H1 (cell line): Measurements from ENCODE around the gene LGALS12. TPM values are rescaled to one million over a fixed set of nuclear protein-coding genes. Genes with fewer than 3 reads are reported as not detected.

Experiments used
- ATF3 ChIP-seq: IDR thresholded peaks from 2 replicates; pipeline ENCODE4 v1.6.1; 2011; ENCODE audit warnings: low read depth, mild to moderate bottlenecking, low read length; ENCODE audit not compliant: insufficient read depth
- polyA plus RNA-seq, 7 experiments: library from polyadenylated mRNA; depleted of rRNA in 3 of 7; stranded (reverse) in 5 of 7; unstranded in 2 of 7; fragments of >200 nt in 5 of 7; fragments of 200-250 nt in 2 of 7; gene quantifications; 1 replicate in 5 of 7; 2 replicates in 1 of 7; 4 replicates in 1 of 7; pipeline versions ENCODE4 v1.2.1 to v1.2.3, GENCODE V29; 2011 to 2013; ENCODE audit warnings: missing spikeins in 2 of 7, mixed read lengths in 2 of 7
- total RNA-seq: library from RNA; stranded (reverse); fragmentation: NEBNext Ultra II Directional; extraction: Animal tissue kit (Norgen Biotek cat#: 25700); gene quantifications from 2 replicates; pipeline ENCODE4 v1.2.1, GENCODE V29; 2021

The LGALS12 gene
- total and polyA plus RNA-seq, 2 of the 8 experiments (the other 6 are each of a cell fraction or from before 2014, with no cell fraction given), result 1.6 to 2.9 TPM

GRCh38 chr11:63480039-63480438, 25.8 kb upstream of the LGALS12 start (continued):
- TF ChIP-seq ATF3, result no peak
